Endothelial cell of umbilical vein (primary cell): ENCODE data around the gene PFN4. TPM values are rescaled to one million over a fixed set of nuclear protein-coding genes. Genes with fewer than 3 reads are reported as not detected.

ENCODE experiments used
- BruUV-seq: library from RNA; stranded (reverse); fragments of 400-500 nt; replicated peaks from 2 replicates; lab custom pipeline; 2021; lab: Mats Ljungman, UMichigan
- CTCF ChIA-PET: fragments of 300-600, 350-600 bp; sonication (Branson Sonifier 250); formaldehyde crosslinking; loops from one replicate; lab custom pipeline; 2021; ENCODE audit warnings: antibody characterized with exemption, inconsistent platforms; lab: Charles Lee
- POLR2A ChIA-PET: fragments of 300-600, 350-600 bp; sonication (Branson Sonifier 250); formaldehyde crosslinking; loops from one replicate; lab custom pipeline; 2021; ENCODE audit warnings: antibody characterized with exemption, inconsistent platforms; lab: Charles Lee
- DNase-seq: peaks from one replicate; pipeline ENCODE4 v3.0.0-alpha.2; 2011; ENCODE audit warnings: low read depth, low spot score
- FAIRE-seq: peaks from 2 replicates; lab custom pipeline; 2011; peaks lifted over from hg19 to GRCh38; lab: Jason Lieb, UNC
- H2AFZ ChIP-seq: 2 replicates; pipeline ENCODE4 v1.6.0; 2012; ENCODE audit warnings: low read depth, low read length, control low read depth, inconsistent platforms
- H3K27ac ChIP-seq: 2 replicates; pipeline ENCODE4 v1.5.1; 2011; ENCODE audit warnings: low read depth, mild to moderate bottlenecking, control low read depth, low read length, moderate library complexity; ENCODE audit not compliant: insufficient read depth
- H3K27me3 ChIP-seq, 2 experiments: 2 replicates each; pipeline versions ENCODE4 v1.6.0 to v1.6.1; 2011; ENCODE audit warnings: low read length in 2 of 2, mixed read lengths in 1 of 2; ENCODE audit not compliant: control insufficient read depth in 2 of 2, insufficient read depth in 2 of 2
- H3K36me3 ChIP-seq, 2 experiments: 2 replicates in 1 of 2; 3 replicates in 1 of 2; pipeline ENCODE4 v1.5.1; 2011; ENCODE audit warnings: low read length in 2 of 2, mild to moderate bottlenecking in 1 of 2, moderate library complexity in 1 of 2; ENCODE audit not compliant: control insufficient read depth in 2 of 2, insufficient read depth in 2 of 2; ENCODE audit errors: extremely low read depth in 1 of 2
- H3K4me1 ChIP-seq: 3 replicates; pipeline ENCODE4 v1.5.1; 2011; ENCODE audit warnings: mild to moderate bottlenecking, low read length; ENCODE audit not compliant: control insufficient read depth, insufficient read depth; ENCODE audit errors: extremely low read depth
- H3K4me2 ChIP-seq: 2 replicates; pipeline ENCODE4 v1.6.1; 2011; ENCODE audit warnings: low read length, control low read depth, mixed read lengths; ENCODE audit not compliant: insufficient read depth
- H3K4me3 ChIP-seq, 3 experiments: fragments of 200-600 bp in 1 of 3; sonication (generic), shearing (Covaris generic) in 1 of 3; replicated peaks in 1 of 3; 2 replicates each; pipeline ENCODE4 v1.5.1; 2011 to 2016; ENCODE audit warnings: control low read depth in 3 of 3, low read length in 3 of 3, mild to moderate bottlenecking in 2 of 3, inconsistent platforms in 1 of 3, low read depth in 1 of 3, moderate library complexity in 1 of 3; ENCODE audit not compliant: insufficient read depth in 1 of 3
- H3K79me2 ChIP-seq: 2 replicates; pipeline ENCODE4 v1.6.0; 2012; ENCODE audit warnings: low read length, inconsistent platforms; ENCODE audit not compliant: control insufficient read depth, insufficient read depth
- H3K9ac ChIP-seq: replicated peaks from 2 replicates; pipeline ENCODE3; 2011; ENCODE audit warnings: low read length, control low read depth; ENCODE audit not compliant: insufficient read depth; ENCODE audit errors: extremely low read depth
- H3K9me1 ChIP-seq: replicated peaks from 3 replicates; pipeline ENCODE4 v1.6.0; 2011; ENCODE audit warnings: mild to moderate bottlenecking, low read length; ENCODE audit not compliant: control insufficient read depth, insufficient read depth; ENCODE audit errors: extremely low read depth
- H3K9me3 ChIP-seq: replicated peaks from 2 replicates; pipeline ENCODE4 v1.5.1; 2012; ENCODE audit warnings: low read length, inconsistent platforms; ENCODE audit not compliant: control insufficient read depth, insufficient read depth
- H4K20me1 ChIP-seq: replicated peaks from 2 replicates; pipeline ENCODE3; 2011; ENCODE audit warnings: mild to moderate bottlenecking, low read length; ENCODE audit not compliant: control insufficient read depth, insufficient read depth; ENCODE audit errors: extremely low read depth
- EZH2 ChIP-seq: IDR thresholded peaks from 2 replicates; pipeline ENCODE4 v1.6.1; 2012; ENCODE audit warnings: borderline replicate concordance, low read depth, mild to moderate bottlenecking, moderate library complexity, low read length, inconsistent platforms; ENCODE audit not compliant: severe bottlenecking
- FOS ChIP-seq: IDR thresholded peaks from 2 replicates; pipeline ENCODE4 v1.6.1; 2011; ENCODE audit warnings: mild to moderate bottlenecking, low read length, moderate library complexity, borderline replicate concordance; ENCODE audit not compliant: insufficient read depth
- GATA2 ChIP-seq: IDR thresholded peaks from 2 replicates; pipeline ENCODE4 v1.7.0; 2011; ENCODE audit warnings: low read depth, mild to moderate bottlenecking, moderate library complexity, mixed read lengths, low read length; ENCODE audit not compliant: insufficient read length, insufficient read depth
- JUN ChIP-seq: IDR thresholded peaks from 2 replicates; pipeline ENCODE4 v1.6.1; 2011; ENCODE audit warnings: borderline replicate concordance, low read depth; ENCODE audit not compliant: insufficient read length, insufficient read depth
- MAX ChIP-seq: IDR thresholded peaks from 2 replicates; pipeline ENCODE4 v1.6.1; 2011; ENCODE audit not compliant: insufficient read depth, insufficient read length
- MYC ChIP-seq: IDR thresholded peaks from one replicate; pipeline ENCODE4 v1.6.1; 2011; ENCODE audit warnings: mild to moderate bottlenecking, low read depth, low read length
- POLR2AphosphoS5 ChIP-seq: IDR thresholded peaks from 2 replicates; pipeline ENCODE4 v1.6.1; 2012; ENCODE audit warnings: low read depth, mild to moderate bottlenecking, control low read depth, low read length, moderate library complexity; ENCODE audit not compliant: insufficient read depth
- dilution Hi-C: fragments of 300-500 bp; cut with MboI; formaldehyde crosslinking; loops from one replicate; pipeline ENCODE4 v1.15.0; 2019; ENCODE audit warnings: low sequenced_read_pairs; ENCODE audit not compliant: extremely low pct_ligation_motif_present
- intact Hi-C: fragments of 100-400 bp; cut with micrococcal nuclease; formaldehyde crosslinking; loops from one replicate; pipeline ENCODE4 v1.10.0; 2022
- polyA plus RNA-seq, 4 experiments: library from polyadenylated mRNA; depleted of rRNA in 3 of 4; stranded (reverse) in 3 of 4; unstranded in 1 of 4; fragments of >200 nt; gene quantifications; 2 replicates each; pipeline versions ENCODE4 v1.2.1 to v1.2.3, GENCODE V29; 2011 to 2012; ENCODE audit warnings: missing spikeins in 1 of 4
- total RNA-seq: library from RNA; stranded (reverse); gene quantifications from 2 replicates; pipeline ENCODE4 v1.2.3, GENCODE V29; 2021
- TF ChIP-seq, protein P1 (sequence below), 2 donors: IDR thresholded peaks; 1 replicate in 1 of 2; 2 replicates in 1 of 2; pipeline ENCODE4 v1.5.1; 2011; ENCODE audit warnings: low read length in 2 of 2, mild to moderate bottlenecking in 2 of 2, moderate library complexity in 2 of 2, control low read depth in 1 of 2, inconsistent platforms in 1 of 2, low read depth in 1 of 2; ENCODE audit not compliant: insufficient read depth in 1 of 2; ENCODE audit errors: extremely low read depth in 1 of 2

PFN4 gene
- total and polyA plus RNA-seq, 2 donors (not counting 3 experiments of a cell fraction or from before 2014, with no cell fraction given), result 0.23 to 0.93 TPM

- dilution Hi-C loops, result no loop called here
These were observed 40.1 kb upstream of the PFN4 start for GRCh38 chr2:24163186-24163585.

More at GRCh38 chr2:24163186-24163585, 40.1 kb upstream of the PFN4 start:
- intact Hi-C loops, result no loop called here
- TF ChIP-seq EZH2 (no peak), GATA2 (no peak), MAX (no peak), POLR2AphosphoS5 (no peak), MYC (no peak), JUN (no peak), FOS (no peak)
- TF ChIP-seq, protein P1, sequence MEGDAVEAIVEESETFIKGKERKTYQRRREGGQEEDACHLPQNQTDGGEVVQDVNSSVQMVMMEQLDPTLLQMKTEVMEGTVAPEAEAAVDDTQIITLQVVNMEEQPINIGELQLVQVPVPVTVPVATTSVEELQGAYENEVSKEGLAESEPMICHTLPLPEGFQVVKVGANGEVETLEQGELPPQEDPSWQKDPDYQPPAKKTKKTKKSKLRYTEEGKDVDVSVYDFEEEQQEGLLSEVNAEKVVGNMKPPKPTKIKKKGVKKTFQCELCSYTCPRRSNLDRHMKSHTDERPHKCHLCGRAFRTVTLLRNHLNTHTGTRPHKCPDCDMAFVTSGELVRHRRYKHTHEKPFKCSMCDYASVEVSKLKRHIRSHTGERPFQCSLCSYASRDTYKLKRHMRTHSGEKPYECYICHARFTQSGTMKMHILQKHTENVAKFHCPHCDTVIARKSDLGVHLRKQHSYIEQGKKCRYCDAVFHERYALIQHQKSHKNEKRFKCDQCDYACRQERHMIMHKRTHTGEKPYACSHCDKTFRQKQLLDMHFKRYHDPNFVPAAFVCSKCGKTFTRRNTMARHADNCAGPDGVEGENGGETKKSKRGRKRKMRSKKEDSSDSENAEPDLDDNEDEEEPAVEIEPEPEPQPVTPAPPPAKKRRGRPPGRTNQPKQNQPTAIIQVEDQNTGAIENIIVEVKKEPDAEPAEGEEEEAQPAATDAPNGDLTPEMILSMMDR (IDR thresholded peaks at IDR 0.05; ENCODE audit: extremely low read depth in 1 of 2, insufficient read depth in 1 of 2, low read depth in 1 of 2, low read length in 2 of 2), result no peak
- no peaks in the 10 kb centered on the region for H3K9me1 ChIP-seq
- H4K20me1 ChIP-seq, result no peaks in the 10 kb centered on the region
- H3K79me2 ChIP-seq, result no peaks in the 10 kb centered on the region
- H3K36me3 ChIP-seq, result no peaks in the 10 kb centered on the region
- no peak overlapping the region for H3K27ac ChIP-seq
- POLR2A ChIA-PET, result no interaction called here
- BruUV-seq, result no TSS peak
- no peaks in the 10 kb centered on the region for H3K4me1 ChIP-seq
- H3K9ac ChIP-seq, result no peak overlapping the region
- H3K27me3 ChIP-seq, result no peaks in the 10 kb centered on the region
- H3K4me3 ChIP-seq, result no peak overlapping the region
- no peak for DNase-seq
- FAIRE-seq, result no peak
- H3K4me2 ChIP-seq, result no peak overlapping the region
- H2AFZ ChIP-seq, result no peak overlapping the region
- CTCF ChIA-PET, result interaction anchor here (1.0 to 3.5 kb wide), 6 partner anchors 10 to 339 kb away, joined by 3 to 27 read pairs (median 7); partner anchors contain the start of gene ATAD2B
- no peaks in the 10 kb centered on the region for H3K9me3 ChIP-seq
